ENCODE data around the gene ZFP36L1. TPM values are rescaled to one million over a fixed set of nuclear protein-coding genes. Genes with fewer than 3 reads are reported as not detected.

ZFP36L1 gene
- total RNA-seq, 1 donor = 46.7 TPM

DNA sequence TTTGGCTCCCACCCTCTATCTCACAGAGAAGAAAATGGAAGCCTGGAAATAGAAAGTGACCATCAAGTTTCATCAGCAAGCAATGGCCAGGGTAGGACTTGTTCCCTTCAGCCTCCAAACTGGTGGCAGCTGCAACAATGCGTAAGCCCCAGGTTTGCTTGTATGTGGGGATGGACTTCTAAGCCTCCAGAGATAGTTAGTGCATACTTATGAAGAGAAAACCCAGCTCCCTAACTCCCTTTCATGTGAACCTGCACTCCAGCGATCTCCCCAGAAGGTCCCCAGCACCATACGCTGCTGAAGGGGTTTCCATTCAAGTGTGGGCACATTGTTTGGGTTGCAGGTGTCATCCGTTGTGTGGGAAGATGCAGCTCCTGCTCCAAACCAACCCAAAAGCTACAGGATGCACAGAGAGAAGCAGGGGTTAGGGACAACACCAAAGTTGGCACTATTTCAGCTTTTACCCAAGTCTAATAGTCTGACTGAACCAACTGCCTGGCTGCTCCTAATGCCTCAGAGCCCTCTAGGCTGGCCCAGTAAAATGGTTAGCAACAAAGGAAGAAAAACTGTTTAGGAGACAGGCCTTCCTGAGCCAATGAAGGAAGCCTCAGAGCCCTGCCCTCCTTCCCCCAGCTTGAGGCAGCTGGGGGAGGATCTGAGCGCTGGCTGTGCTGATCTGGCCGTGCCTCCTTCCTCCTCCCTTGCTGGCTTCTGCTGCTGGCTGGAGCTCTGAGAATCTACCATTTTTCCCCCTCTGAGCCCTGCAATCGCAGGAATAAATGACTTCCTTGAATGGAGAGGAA is 12.3 kb downstream of the ZFP36L1 start:
- no peaks in the 10 kb centered on the region for H3K9me3 ChIP-seq (ENCODE audit: low read depth, low read length)
- peak overlapping the region; percentile 77 for H2AFZ ChIP-seq (ENCODE audit: low read length)
- peak; percentile 73 for DNase-seq (ENCODE audit: insufficient read length, low spot score, missing footprints)
- no peaks in the 10 kb centered on the region for H3K36me3 ChIP-seq (ENCODE audit: insufficient read depth, low read length)
- no peaks in the 10 kb centered on the region for H3K79me2 ChIP-seq (ENCODE audit: insufficient read depth, low read length)
- no peaks in the 10 kb centered on the region for H3K27me3 ChIP-seq (ENCODE audit: insufficient read depth, low read length)
- peak overlapping the region; percentile 60 for H3K4me2 ChIP-seq (ENCODE audit: insufficient read depth, low read length)
- H3K4me3 ChIP-seq (ENCODE audit: insufficient read depth, low read length) = peak overlapping the region; percentile 3
- no peaks in the 10 kb centered on the region for H4K20me1 ChIP-seq (ENCODE audit: insufficient read depth, low read length)
- peak overlapping the region; percentile 78 for H3K27ac ChIP-seq (ENCODE audit: low read depth, low read length)
- TF ChIP-seq, protein P1, sequence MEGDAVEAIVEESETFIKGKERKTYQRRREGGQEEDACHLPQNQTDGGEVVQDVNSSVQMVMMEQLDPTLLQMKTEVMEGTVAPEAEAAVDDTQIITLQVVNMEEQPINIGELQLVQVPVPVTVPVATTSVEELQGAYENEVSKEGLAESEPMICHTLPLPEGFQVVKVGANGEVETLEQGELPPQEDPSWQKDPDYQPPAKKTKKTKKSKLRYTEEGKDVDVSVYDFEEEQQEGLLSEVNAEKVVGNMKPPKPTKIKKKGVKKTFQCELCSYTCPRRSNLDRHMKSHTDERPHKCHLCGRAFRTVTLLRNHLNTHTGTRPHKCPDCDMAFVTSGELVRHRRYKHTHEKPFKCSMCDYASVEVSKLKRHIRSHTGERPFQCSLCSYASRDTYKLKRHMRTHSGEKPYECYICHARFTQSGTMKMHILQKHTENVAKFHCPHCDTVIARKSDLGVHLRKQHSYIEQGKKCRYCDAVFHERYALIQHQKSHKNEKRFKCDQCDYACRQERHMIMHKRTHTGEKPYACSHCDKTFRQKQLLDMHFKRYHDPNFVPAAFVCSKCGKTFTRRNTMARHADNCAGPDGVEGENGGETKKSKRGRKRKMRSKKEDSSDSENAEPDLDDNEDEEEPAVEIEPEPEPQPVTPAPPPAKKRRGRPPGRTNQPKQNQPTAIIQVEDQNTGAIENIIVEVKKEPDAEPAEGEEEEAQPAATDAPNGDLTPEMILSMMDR (IDR thresholded peaks at IDR 0.05; ENCODE audit: extremely low read depth, low read depth, low read length) = no peak
- H3K4me1 ChIP-seq (ENCODE audit: insufficient read depth, low read length) = peaks cover 44% of the 10 kb centered on the region

DNA sequence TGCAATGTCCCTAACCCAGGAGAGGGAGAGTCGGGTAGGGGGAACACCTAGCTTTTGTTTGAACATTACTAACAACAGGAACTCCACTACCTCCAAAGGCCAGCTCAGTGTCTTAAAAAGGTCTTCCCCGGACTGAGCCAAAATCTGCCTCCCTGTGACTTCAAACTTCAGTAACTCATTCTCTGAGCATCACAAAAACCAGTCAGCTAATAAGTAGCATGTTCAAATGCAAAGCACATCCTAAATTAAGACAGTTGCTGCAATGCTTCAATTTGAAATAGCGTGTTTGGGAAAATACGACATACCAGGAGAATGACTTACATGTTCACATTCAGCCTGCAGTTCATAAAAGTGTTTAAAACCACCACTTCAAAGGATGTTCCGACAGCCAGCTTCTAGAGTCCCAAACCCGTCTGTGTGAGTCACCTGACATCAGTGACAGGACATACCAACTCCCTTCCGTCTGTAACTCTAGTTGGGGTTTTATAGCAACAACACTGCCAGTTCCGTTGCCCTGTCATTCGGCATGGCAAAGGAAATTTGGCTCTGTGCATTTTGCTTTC is 13.0 kb downstream of the ZFP36L1 start:
- Histone ChIP-seq H3K4me1 (ENCODE audit: insufficient read depth, low read length) (peaks cover 38% of the 10 kb centered on the region), H4K20me1 (ENCODE audit: insufficient read depth, low read length) (no peaks in the 10 kb centered on the region), H3K27ac (ENCODE audit: low read depth, low read length) (peak overlapping the region; percentile 78), H3K4me3 (ENCODE audit: insufficient read depth, low read length) (peak overlapping the region; percentile 3), H2AFZ (ENCODE audit: low read length) (peak overlapping the region; percentile 33), H3K27me3 (ENCODE audit: insufficient read depth, low read length) (no peaks in the 10 kb centered on the region), H3K4me2 (ENCODE audit: insufficient read depth, low read length) (peak overlapping the region; percentile 60), H3K9me3 (ENCODE audit: low read depth, low read length) (peaks cover 5% of the 10 kb centered on the region), H3K36me3 (ENCODE audit: insufficient read depth, low read length) (no peaks in the 10 kb centered on the region), H3K79me2 (ENCODE audit: insufficient read depth, low read length) (no peaks in the 10 kb centered on the region)
- TF ChIP-seq, protein P1 (IDR thresholded peaks at IDR 0.05; ENCODE audit: extremely low read depth, low read depth, low read length) = no peak
- peak; percentile 87 for DNase-seq (ENCODE audit: insufficient read length, low spot score, missing footprints)

DNA sequence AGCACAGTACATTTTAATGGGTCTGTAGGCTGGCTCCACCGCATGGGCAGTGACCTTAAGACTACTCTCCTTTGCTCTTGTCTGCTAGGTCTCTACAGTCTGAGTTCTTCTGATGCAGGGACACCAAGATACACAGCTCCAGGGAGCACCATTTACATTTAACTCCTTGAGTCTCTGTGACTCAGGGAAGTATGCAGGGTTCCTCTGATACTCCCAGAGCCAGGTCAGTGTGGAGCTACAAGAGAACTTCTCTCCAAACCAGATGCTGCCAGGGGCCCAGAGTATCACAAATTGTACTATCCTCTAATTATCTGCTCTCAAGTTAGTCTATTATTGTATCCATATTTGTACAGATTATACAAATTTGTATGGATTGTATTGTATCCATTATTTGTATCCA is 15.2 kb downstream of the ZFP36L1 start:
- TF ChIP-seq, protein P1 (IDR thresholded peaks at IDR 0.05; ENCODE audit: extremely low read depth, low read depth, low read length) = no peak
- H3K9me3 ChIP-seq (ENCODE audit: low read depth, low read length) = peaks cover 5% of the 10 kb centered on the region
- H3K27me3 ChIP-seq (ENCODE audit: insufficient read depth, low read length) = no peaks in the 10 kb centered on the region
- peaks cover 31% of the 10 kb centered on the region for H3K4me1 ChIP-seq (ENCODE audit: insufficient read depth, low read length)
- no peak overlapping the region for H2AFZ ChIP-seq (ENCODE audit: low read length)
- no peaks in the 10 kb centered on the region for H3K79me2 ChIP-seq (ENCODE audit: insufficient read depth, low read length)
- H3K27ac ChIP-seq (ENCODE audit: low read depth, low read length) = no peak overlapping the region
- no peak overlapping the region for H3K4me2 ChIP-seq (ENCODE audit: insufficient read depth, low read length)
- no peak overlapping the region for H3K4me3 ChIP-seq (ENCODE audit: insufficient read depth, low read length)
- H4K20me1 ChIP-seq (ENCODE audit: insufficient read depth, low read length) = no peaks in the 10 kb centered on the region
- DNase-seq (ENCODE audit: insufficient read length, low spot score, missing footprints) = no peak
- H3K36me3 ChIP-seq (ENCODE audit: insufficient read depth, low read length) = no peaks in the 10 kb centered on the region

DNA sequence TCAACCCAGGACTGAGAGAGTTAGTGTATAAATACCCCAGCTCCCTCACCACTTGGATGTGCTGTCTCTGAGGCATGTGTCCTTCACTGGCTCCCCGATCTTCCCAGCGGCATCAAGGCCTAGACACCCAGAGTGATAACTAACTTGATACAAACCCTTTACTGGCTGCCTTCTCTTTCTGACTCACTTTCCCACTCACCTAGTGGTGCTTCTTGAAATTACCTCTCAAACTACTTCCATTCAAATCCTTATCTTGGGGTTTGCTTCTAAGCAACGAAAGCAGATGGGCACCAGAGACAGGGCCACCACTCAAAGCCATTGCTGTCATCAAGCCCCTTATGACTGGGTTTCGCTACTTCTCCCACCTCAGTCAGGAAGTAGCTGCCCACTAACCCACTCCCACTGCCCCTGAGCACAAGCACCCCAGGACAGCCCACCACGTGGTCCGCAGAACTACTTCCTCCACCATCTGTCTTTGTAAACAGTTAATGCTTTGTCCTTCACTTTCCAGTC is 17.2 kb downstream of the ZFP36L1 start:
- Histone ChIP-seq H3K27ac (ENCODE audit: low read depth, low read length) (no peak overlapping the region), H3K79me2 (ENCODE audit: insufficient read depth, low read length) (no peaks in the 10 kb centered on the region), H3K4me1 (ENCODE audit: insufficient read depth, low read length) (peaks cover 23% of the 10 kb centered on the region), H3K4me2 (ENCODE audit: insufficient read depth, low read length) (no peak overlapping the region), H2AFZ (ENCODE audit: low read length) (no peak overlapping the region), H3K36me3 (ENCODE audit: insufficient read depth, low read length) (no peaks in the 10 kb centered on the region), H3K4me3 (ENCODE audit: insufficient read depth, low read length) (no peak overlapping the region), H4K20me1 (ENCODE audit: insufficient read depth, low read length) (no peaks in the 10 kb centered on the region), H3K27me3 (ENCODE audit: insufficient read depth, low read length) (no peaks in the 10 kb centered on the region), H3K9me3 (ENCODE audit: low read depth, low read length) (peaks cover 5% of the 10 kb centered on the region)
- TF ChIP-seq, protein P1 (IDR thresholded peaks at IDR 0.05; ENCODE audit: extremely low read depth, low read depth, low read length) = no peak
- no peak for DNase-seq (ENCODE audit: insufficient read length, low spot score, missing footprints)

Measured in osteoblast (primary cell).